Umbilical cord (tissue), 2 donors: ENCODE measurements around the gene SCFD2. TPM values are rescaled to one million over a fixed set of nuclear protein-coding genes. Genes with fewer than 3 reads are reported as not detected.
A peak's percentile ranks its signal among the peaks of the same experiment; 100 is the strongest.
"Not testable (repeated sequence)": the region's sequence is repeated elsewhere in the genome, so short reads cannot be mapped to it uniquely, and the experiment has no call there.

Source experiments
- DNase-seq: peaks from one replicate; pipeline ENCODE4 v3.0.0-alpha.2; 2015; ENCODE audit warnings: low spot score
- total RNA-seq: library from RNA; depleted of rRNA; stranded (reverse); fragments of >200 nt; gene quantifications from one replicate; pipeline ENCODE4 v1.2.3, GENCODE V29; 2014; ENCODE audit warnings: low replicate concordance; ENCODE audit not compliant: insufficient read depth

Gene SCFD2
- total RNA-seq, 1 donor from 2014 or later: 26.7 TPM

GRCh38 chr4:53191997-53192396, 173.9 kb downstream of the SCFD2 start:
- DNase-seq: no peak

GRCh38 chr4:53189011-53189410, 176.8 kb downstream of the SCFD2 start:
- peak; percentile 40 for DNase-seq

- DNase-seq: no peak
Measured at GRCh38 chr4:53186714-53187358, 179.0 kb downstream of the SCFD2 start.

GRCh38 chr4:53185869-53186585, 179.8 kb downstream of the SCFD2 start:
- DNase-seq: peak; percentile 63

- DNase-seq: no peak
Measured at GRCh38 chr4:53183754-53184153, 182.1 kb downstream of the SCFD2 start.

- DNase-seq: not testable (repeated sequence)
Measured at GRCh38 chr4:53177751-53178150, 188.1 kb downstream of the SCFD2 start.

GRCh38 chr4:53175640-53176039, 190.2 kb downstream of the SCFD2 start:
- no peak for DNase-seq

- no peak for DNase-seq
Measured at GRCh38 chr4:53174823-53175222, 191.0 kb downstream of the SCFD2 start.

- no peak for DNase-seq
Measured at GRCh38 chr4:53173576-53173975, 192.3 kb downstream of the SCFD2 start.

GRCh38 chr4:53171797-53172196, 194.1 kb downstream of the SCFD2 start:
- DNase-seq: no peak

- no peak for DNase-seq
Measured at GRCh38 chr4:53169695-53170617, 195.9 kb downstream of the SCFD2 start.

GRCh38 chr4:53168228-53168627, 197.6 kb downstream of the SCFD2 start:
- DNase-seq: no peak

GRCh38 chr4:53162969-53163368, 202.9 kb downstream of the SCFD2 start:
- DNase-seq: no peak

- DNase-seq: peak; percentile 38
Measured at GRCh38 chr4:53161787-53162433, 204.0 kb downstream of the SCFD2 start.

- peak; percentile 74 for DNase-seq
Measured at GRCh38 chr4:53161051-53161786, 204.6 kb downstream of the SCFD2 start.

GRCh38 chr4:53156896-53157295, 209.0 kb downstream of the SCFD2 start:
- DNase-seq: no peak

GRCh38 chr4:53152467-53152866, 213.4 kb downstream of the SCFD2 start:
- no peak for DNase-seq

- no peak for DNase-seq
Measured at GRCh38 chr4:53151489-53151788, 214.4 kb downstream of the SCFD2 start.

- no peak for DNase-seq
Measured at GRCh38 chr4:53150631-53151488, 215.0 kb downstream of the SCFD2 start.

GRCh38 chr4:53147711-53148110, 218.2 kb downstream of the SCFD2 start:
- DNase-seq: no peak
